GM19099 (cell line): ENCODE data around the gene ZBTB20.

Experiments used
- POLR2A ChIP-seq: IDR thresholded peaks from 3 replicates; pipeline ENCODE4 v1.6.1; 2011; ENCODE audit warnings: low read depth; ENCODE audit not compliant: insufficient read length; ENCODE audit errors: extremely low read depth

The ZBTB20 gene

GRCh38 chr3:114712728-114713492 lies 434.2 kb downstream of the ZBTB20 start:
- no peak for TF ChIP-seq POLR2A

- TF ChIP-seq POLR2A, result no peak
Measured at GRCh38 chr3:114711321-114711886, 435.7 kb downstream of the ZBTB20 start.

DNA sequence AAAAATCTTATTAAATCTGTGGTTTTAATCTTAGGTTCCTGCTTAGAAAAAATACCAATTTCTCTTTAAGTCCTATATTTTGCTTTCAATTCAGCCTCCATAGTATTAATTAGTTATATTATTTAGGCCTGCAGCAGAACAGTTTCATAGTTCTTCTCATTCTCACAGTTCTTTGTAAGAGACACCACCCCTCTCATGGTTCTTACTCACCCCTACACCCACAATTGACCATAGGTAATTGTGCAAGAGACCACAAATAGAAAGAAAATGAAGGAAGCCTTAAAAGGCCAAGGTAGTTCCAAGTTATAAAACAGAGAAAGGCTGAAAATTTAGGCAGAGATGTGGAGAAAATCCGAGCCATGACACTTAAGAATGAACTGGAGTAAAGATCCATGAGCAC lies 438.0 kb downstream of the ZBTB20 start:
- no peak for TF ChIP-seq POLR2A

DNA sequence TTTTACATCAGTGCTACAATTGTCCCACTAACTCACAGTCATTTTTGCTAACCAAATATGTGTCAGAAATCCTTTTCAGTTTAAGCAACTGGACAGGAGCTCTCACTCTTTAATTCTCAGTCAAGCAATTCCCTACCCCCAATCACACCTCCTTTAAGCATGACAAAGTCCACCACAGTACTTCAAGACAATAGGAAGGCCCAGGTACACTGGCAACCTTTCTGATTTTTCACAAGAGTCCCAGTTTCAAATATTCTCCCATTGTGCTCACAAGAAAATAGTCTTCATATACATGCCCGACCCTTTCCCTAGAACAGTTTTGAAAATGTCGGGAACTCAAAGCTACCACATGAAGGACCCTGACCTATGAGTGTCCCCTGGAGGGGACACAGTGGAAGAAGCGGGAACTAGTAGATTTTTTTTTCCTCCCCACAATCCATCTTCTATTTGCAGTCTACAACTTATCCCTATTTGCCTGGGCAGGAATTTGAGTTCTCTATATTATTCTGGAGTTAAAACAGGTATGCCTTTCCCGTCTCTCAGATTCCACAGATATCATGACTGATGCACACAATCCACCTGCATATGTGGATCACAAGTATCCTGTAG lies 439.7 kb downstream of the ZBTB20 start:
- TF ChIP-seq POLR2A, result no peak

GRCh38 chr3:114706591-114707232 lies 440.4 kb downstream of the ZBTB20 start:
- no peak for TF ChIP-seq POLR2A

GRCh38 chr3:114700637-114701234 lies 446.4 kb downstream of the ZBTB20 start:
- no peak for TF ChIP-seq POLR2A

- no peak for TF ChIP-seq POLR2A
Measured at GRCh38 chr3:114698146-114699105, 448.7 kb downstream of the ZBTB20 start.

GRCh38 chr3:114697401-114697800 lies 449.7 kb downstream of the ZBTB20 start:
- no peak for TF ChIP-seq POLR2A

- TF ChIP-seq POLR2A, result no peak
Measured at GRCh38 chr3:114694251-114694650, 452.8 kb downstream of the ZBTB20 start.

GRCh38 chr3:114691871-114692270 lies 455.2 kb downstream of the ZBTB20 start:
- TF ChIP-seq POLR2A, result no peak

- TF ChIP-seq POLR2A, result no peak
Measured at GRCh38 chr3:114690911-114691310, 456.2 kb downstream of the ZBTB20 start.

DNA sequence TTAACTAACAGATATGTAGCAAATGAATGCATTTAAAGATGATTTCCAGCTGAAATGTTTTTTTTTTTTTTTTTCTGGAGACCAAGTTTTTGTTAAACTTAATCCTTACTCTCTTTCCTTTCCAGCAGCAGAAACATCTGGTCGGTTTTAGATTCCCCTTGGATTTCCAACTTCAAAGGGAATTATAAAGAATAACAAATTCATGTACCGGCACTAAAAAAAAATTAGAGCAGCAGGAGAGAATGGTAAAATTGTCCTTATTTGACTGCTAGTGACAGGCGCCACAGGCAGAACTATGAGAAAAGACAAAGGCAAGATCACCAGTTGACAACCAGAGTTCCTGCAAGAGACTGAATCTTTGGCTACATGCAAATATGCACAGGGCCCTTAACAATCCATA lies 459.9 kb downstream of the ZBTB20 start:
- no peak for TF ChIP-seq POLR2A

- TF ChIP-seq POLR2A, result no peak
Measured at GRCh38 chr3:114686621-114687020, 460.5 kb downstream of the ZBTB20 start.

- no peak for TF ChIP-seq POLR2A
Measured at GRCh38 chr3:114685161-114685560, 461.9 kb downstream of the ZBTB20 start.
